GDM1 (cell line): ENCODE measurements around the gene FUNDC2.

Source experiments
- DNase-seq: peaks from one replicate; lab custom pipeline; 2025; lab: John Stamatoyannopoulos, UW

Gene FUNDC2

GRCh38 chrX:155070038-155070437 lies 43.4 kb downstream of the FUNDC2 start:
- DNase-seq = no peak

- no peak for DNase-seq
Measured at GRCh38 chrX:155070663-155070974, 44.0 kb downstream of the FUNDC2 start.

DNA sequence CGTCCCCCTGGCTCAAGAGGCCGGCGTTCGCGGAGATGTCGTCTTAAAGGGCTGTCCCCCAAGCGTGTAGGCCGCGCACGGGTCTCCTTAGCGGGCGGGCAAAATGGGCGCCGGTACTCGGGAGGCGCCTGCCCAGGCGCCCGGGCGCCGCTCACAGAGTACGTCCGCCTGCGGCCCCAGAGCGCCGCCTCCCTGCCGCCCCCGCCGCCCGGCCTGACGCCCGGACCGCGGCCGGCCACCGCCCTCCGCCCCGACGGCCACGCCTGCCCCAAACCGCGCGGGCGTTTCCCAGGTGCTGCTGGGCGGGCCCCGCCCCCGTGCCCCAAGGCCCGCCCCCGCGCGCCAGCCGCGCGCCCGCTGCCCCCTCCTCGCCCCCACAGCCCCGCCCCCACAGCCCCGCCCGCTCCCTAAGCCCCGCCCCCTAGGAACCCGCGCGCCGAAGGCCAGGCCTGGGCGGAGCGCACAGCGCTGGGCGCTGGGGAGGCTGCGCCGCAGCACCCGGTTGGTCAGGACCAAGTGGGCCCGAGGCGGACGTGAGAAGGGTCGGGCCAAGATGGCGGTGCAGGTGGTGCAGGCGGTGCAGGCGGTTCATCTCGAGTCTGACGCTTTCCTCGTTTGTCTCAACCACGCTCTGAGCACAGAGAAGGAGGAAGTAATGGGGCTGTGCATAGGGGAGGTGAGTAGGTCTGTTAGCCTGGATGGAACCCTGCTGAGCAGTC lies 44.5 kb downstream of the FUNDC2 start, which contains the start of the genes BRCC3, CMC4 and MTCP1:
TSS of gene BRCC3 (plus strand) at position 534 of the 719 bp plus-strand sequence. CDS start at position 554, 20 bp downstream.
TSS of gene CMC4 (minus strand) at position 162 of the 719 bp plus-strand sequence. CDS start 7,113 bp downstream, outside the sequence.
TSS of gene MTCP1 (minus strand) at position 162 of the 719 bp plus-strand sequence. CDS start 5,126 bp downstream, outside the sequence.
- DNase-seq = peak; percentile 88

GRCh38 chrX:155071694-155072280 lies 45.1 kb downstream of the FUNDC2 start:
- no peak for DNase-seq

- no peak for DNase-seq
Measured at GRCh38 chrX:155086202-155086840, 59.7 kb downstream of the FUNDC2 start.

GRCh38 chrX:155086961-155087735 lies 60.5 kb downstream of the FUNDC2 start:
- no peak for DNase-seq

- DNase-seq = no peak
Measured at GRCh38 chrX:155094468-155095061, 67.9 kb downstream of the FUNDC2 start.

DNA sequence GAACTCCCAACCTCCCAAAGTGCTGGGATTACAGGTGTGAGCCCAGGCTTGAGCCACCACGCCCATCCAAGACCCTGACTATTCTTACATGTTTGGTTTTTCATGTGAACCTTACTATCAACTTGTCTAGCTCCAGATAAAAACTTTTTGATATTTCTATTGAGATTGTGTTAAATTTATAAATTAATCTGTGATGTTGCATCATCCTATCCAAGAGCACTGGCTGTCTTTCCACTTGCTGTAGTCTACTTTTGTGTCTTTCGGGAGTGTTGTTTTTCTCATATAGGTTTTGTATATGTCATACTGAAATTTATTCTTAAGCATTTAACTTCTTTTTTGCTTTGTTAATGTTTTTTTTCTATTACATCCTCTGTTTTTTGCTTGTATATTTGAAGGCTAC lies 79.3 kb downstream of the FUNDC2 start:
- no peak for DNase-seq

GRCh38 chrX:155108427-155108826 lies 81.8 kb downstream of the FUNDC2 start:
- DNase-seq = no peak
